ENCODE results near the gene AGR2. TPM values are rescaled to one million over a fixed set of nuclear protein-coding genes. Genes with fewer than 3 reads are reported as not detected.

AGR2 gene
- total RNA-seq, 1 experiment from 2014 or later = 378 TPM

DNA sequence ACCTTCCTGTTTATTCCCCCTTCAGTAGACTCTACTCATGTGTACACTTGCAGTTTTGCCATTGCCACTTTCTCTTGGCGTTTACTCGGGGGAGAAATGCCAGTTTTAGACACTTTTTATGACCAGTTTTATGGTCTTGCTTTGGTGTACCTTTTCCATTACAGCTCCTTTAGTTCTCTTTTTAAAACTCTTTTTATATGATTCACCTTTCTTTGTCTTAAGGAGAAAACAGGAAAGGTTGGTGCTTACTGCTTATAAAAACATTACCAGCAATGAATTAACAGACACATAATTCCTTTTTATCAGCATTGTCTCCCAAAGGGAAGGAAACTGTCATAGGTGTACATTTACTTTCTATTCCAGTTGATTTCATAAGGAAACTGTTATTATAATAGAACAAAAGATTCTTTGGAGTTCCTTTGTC is 39.4 kb downstream of the AGR2 start:
- TF ChIP-seq, protein P1, sequence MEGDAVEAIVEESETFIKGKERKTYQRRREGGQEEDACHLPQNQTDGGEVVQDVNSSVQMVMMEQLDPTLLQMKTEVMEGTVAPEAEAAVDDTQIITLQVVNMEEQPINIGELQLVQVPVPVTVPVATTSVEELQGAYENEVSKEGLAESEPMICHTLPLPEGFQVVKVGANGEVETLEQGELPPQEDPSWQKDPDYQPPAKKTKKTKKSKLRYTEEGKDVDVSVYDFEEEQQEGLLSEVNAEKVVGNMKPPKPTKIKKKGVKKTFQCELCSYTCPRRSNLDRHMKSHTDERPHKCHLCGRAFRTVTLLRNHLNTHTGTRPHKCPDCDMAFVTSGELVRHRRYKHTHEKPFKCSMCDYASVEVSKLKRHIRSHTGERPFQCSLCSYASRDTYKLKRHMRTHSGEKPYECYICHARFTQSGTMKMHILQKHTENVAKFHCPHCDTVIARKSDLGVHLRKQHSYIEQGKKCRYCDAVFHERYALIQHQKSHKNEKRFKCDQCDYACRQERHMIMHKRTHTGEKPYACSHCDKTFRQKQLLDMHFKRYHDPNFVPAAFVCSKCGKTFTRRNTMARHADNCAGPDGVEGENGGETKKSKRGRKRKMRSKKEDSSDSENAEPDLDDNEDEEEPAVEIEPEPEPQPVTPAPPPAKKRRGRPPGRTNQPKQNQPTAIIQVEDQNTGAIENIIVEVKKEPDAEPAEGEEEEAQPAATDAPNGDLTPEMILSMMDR (IDR thresholded peaks at IDR 0.05; ENCODE audit: unreplicated experiment) = no peak
- BruUV-seq (replicated peaks) = no TSS peak
- Mint-ChIP-seq H3K27me3 (ENCODE audit: unreplicated experiment) (no peaks in the 10 kb centered on the region), H3K9me3 (ENCODE audit: low read depth, unreplicated experiment) (peaks cover 2% of the 10 kb centered on the region), H3K4me1 (ENCODE audit: low read depth, unreplicated experiment) (peaks cover 17% of the 10 kb centered on the region), H3K27ac (ENCODE audit: unreplicated experiment) (no peak overlapping the region), H3K36me3 (ENCODE audit: insufficient read depth, unreplicated experiment) (no peaks in the 10 kb centered on the region), H3K4me3 (ENCODE audit: low read depth, unreplicated experiment) (no peak overlapping the region)
- CTCF ChIA-PET = no interaction called here
- intact Hi-C loops (cut with micrococcal nuclease; ENCODE audit: unreplicated experiment) = no loop called here
- no peak for DNase-seq

DNA sequence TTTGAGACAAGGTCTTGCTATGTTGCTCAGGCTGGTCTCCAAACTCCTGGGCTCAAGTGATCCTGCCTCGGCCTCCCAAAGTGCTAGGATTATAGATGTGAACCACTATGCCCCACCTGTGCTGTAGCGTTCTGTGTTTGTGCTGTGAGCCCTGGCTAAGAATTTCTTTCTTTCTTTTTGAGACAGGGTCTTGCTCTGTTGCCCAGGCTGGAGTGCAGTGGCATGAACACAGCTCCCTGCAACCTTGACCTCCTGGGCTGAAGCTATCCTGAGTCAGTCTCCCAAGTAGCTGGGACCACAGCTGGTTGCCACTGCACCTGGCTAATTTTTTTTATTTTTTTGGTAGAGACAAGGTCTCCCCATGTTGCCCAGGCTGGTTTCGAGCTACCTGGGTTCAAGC is 39.9 kb downstream of the AGR2 start:
- no peaks in the 10 kb centered on the region for H3K36me3 Mint-ChIP-seq (ENCODE audit: insufficient read depth, unreplicated experiment)
- intact Hi-C loops (cut with micrococcal nuclease; ENCODE audit: unreplicated experiment) = no loop called here
- no peak overlapping the region for H3K27ac Mint-ChIP-seq (ENCODE audit: unreplicated experiment)
- TF ChIP-seq, protein P1 (IDR thresholded peaks at IDR 0.05; ENCODE audit: unreplicated experiment) = no peak
- BruUV-seq (replicated peaks) = no TSS peak
- CTCF ChIA-PET = no interaction called here
- no peak overlapping the region for H3K4me3 Mint-ChIP-seq (ENCODE audit: low read depth, unreplicated experiment)
- H3K9me3 Mint-ChIP-seq (ENCODE audit: low read depth, unreplicated experiment) = peaks cover 2% of the 10 kb centered on the region
- DNase-seq = no peak
- peaks cover 20% of the 10 kb centered on the region for H3K4me1 Mint-ChIP-seq (ENCODE audit: low read depth, unreplicated experiment)
- no peaks in the 10 kb centered on the region for H3K27me3 Mint-ChIP-seq (ENCODE audit: unreplicated experiment)

DNA sequence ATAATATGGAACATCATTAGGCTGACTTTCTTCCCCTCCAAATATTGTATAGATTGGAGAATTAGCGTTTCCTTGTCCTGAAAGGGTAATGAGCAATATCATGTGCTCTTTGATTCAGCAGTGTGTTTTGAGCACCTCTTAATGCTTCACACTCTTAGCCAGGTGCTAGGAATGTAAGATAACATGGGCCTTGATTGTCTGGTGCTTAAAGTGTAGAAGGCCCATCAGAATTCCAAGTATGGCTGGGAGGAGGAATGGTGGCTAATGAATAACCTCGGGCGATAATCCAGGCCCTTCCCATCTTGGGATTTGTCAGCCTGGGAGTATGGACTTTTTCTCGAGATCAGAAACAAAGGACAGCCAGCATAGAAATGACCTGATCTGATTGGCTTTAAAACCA is 42.6 kb downstream of the AGR2 start:
- CTCF ChIA-PET = no interaction called here

DNA sequence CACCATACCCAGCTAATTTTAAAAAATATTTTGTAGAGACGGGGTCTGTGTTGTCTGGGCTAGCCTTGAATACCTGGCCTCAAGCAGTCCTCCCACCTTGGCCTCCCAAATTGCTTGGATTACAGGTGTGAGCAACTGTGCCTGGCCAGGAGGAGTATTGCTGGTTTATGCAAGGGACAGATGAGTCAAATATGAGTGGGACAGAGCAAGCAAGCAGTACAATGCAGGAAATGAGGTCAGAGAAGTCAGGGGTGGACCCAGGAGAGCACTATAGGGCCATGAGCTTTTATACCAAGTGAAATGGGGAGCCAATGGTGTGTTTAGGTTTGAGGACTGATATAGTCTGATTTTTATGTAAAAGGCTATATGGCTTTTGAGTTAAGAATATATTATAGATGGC is 45.0 kb downstream of the AGR2 start:
- H3K4me1 Mint-ChIP-seq (ENCODE audit: low read depth, unreplicated experiment) = peaks cover 40% of the 10 kb centered on the region
- CTCF ChIA-PET = no interaction called here
- no peak overlapping the region for H3K4me3 Mint-ChIP-seq (ENCODE audit: low read depth, unreplicated experiment)
- H3K27ac Mint-ChIP-seq (ENCODE audit: unreplicated experiment) = no peak overlapping the region
- H3K9me3 Mint-ChIP-seq (ENCODE audit: low read depth, unreplicated experiment) = peaks cover 2% of the 10 kb centered on the region
- TF ChIP-seq, protein P1 (IDR thresholded peaks at IDR 0.05; ENCODE audit: unreplicated experiment) = no peak
- intact Hi-C loops (cut with micrococcal nuclease; ENCODE audit: unreplicated experiment) = no loop called here
- BruUV-seq (replicated peaks) = no TSS peak
- H3K36me3 Mint-ChIP-seq (ENCODE audit: insufficient read depth, unreplicated experiment) = peaks cover 7% of the 10 kb centered on the region
- no peaks in the 10 kb centered on the region for H3K27me3 Mint-ChIP-seq (ENCODE audit: unreplicated experiment)
- DNase-seq = no peak

More for the DNA sequence above, 42.6 kb downstream of the AGR2 start:
- H3K9me3 Mint-ChIP-seq (ENCODE audit: low read depth, unreplicated experiment) = peaks cover 2% of the 10 kb centered on the region
- TF ChIP-seq, protein P1 (IDR thresholded peaks at IDR 0.05; ENCODE audit: unreplicated experiment) = no peak
- BruUV-seq (replicated peaks) = no TSS peak
- H3K27ac Mint-ChIP-seq (ENCODE audit: unreplicated experiment) = no peak overlapping the region
- no peaks in the 10 kb centered on the region for H3K36me3 Mint-ChIP-seq (ENCODE audit: insufficient read depth, unreplicated experiment)
- no peak overlapping the region for H3K4me3 Mint-ChIP-seq (ENCODE audit: low read depth, unreplicated experiment)
- no peak for DNase-seq
- intact Hi-C loops (cut with micrococcal nuclease; ENCODE audit: unreplicated experiment) = no loop called here
- peaks cover 29% of the 10 kb centered on the region for H3K4me1 Mint-ChIP-seq (ENCODE audit: low read depth, unreplicated experiment)
- no peaks in the 10 kb centered on the region for H3K27me3 Mint-ChIP-seq (ENCODE audit: unreplicated experiment)
